Astrocyte of the spinal cord (primary cell): ENCODE measurements around the gene EIF1B.
"Not testable (repeated sequence)": the region's sequence is repeated elsewhere in the genome, so short reads cannot be mapped to it uniquely, and the experiment has no call there.

Experiments used
- DNase-seq: peaks from one replicate; pipeline ENCODE4 v3.0.0; 2011; ENCODE audit warnings: low read depth, low spot score
- H3K4me3 ChIP-seq: 2 replicates; pipeline ENCODE4 v1.5.1; 2011; ENCODE audit warnings: low read depth, mild to moderate bottlenecking, low read length, moderate library complexity
- in situ Hi-C: cut with HindIII; loops from 2 replicates; pipeline ENCODE4 v1.10.0; 2017; ENCODE audit warnings: low sequenced_read_pairs
- TF ChIP-seq, protein P1 (sequence below): IDR thresholded peaks from 2 replicates; pipeline ENCODE4 v1.5.1; 2012; ENCODE audit warnings: low read depth, mild to moderate bottlenecking, low read length, inconsistent platforms

Gene EIF1B

DNA sequence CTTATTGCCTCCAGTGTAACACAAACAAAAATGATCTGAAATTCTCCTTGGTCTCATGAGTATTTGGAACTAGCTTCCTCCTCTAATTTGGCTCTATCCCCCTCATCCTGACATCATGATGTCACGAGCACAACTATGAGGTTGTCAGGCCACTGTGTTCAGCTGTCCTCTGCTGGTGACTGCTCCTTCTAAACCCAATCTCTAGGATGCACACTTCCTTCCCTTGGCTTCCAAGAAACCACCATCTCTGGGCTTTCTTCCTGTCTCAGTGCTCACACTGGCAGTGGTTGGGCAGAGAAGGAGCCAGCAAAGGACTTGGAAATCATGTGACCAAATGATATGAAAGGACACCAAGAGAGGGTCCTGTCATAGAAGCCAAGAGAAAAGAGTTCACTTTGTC lies 30.7 kb upstream of the EIF1B start:
- TF ChIP-seq, protein P1, sequence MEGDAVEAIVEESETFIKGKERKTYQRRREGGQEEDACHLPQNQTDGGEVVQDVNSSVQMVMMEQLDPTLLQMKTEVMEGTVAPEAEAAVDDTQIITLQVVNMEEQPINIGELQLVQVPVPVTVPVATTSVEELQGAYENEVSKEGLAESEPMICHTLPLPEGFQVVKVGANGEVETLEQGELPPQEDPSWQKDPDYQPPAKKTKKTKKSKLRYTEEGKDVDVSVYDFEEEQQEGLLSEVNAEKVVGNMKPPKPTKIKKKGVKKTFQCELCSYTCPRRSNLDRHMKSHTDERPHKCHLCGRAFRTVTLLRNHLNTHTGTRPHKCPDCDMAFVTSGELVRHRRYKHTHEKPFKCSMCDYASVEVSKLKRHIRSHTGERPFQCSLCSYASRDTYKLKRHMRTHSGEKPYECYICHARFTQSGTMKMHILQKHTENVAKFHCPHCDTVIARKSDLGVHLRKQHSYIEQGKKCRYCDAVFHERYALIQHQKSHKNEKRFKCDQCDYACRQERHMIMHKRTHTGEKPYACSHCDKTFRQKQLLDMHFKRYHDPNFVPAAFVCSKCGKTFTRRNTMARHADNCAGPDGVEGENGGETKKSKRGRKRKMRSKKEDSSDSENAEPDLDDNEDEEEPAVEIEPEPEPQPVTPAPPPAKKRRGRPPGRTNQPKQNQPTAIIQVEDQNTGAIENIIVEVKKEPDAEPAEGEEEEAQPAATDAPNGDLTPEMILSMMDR, result no peak
- no peak overlapping the region for H3K4me3 ChIP-seq
- no peak for DNase-seq
- in situ Hi-C loops, result no loop called here

DNA sequence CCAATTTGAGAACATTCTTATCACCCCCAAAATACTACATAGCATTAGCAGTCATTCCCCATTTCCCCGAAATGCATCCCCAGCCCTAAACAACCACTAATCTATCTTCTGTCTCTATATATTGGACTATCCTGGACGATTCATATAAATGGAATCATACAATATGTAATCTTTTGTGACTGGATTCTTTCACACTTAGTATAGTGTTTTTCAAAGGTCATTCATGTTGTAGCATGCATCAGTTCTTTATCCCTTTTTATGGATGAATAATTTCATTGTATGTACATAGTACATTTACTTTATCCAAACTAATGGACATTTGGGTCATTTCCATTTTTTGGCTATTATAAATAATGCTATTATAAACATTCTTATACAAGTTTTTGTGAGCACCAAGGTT lies 27.5 kb upstream of the EIF1B start:
- TF ChIP-seq, protein P1, result no peak
- in situ Hi-C loops, result no loop called here
- no peak overlapping the region for H3K4me3 ChIP-seq
- DNase-seq, result no peak

DNA sequence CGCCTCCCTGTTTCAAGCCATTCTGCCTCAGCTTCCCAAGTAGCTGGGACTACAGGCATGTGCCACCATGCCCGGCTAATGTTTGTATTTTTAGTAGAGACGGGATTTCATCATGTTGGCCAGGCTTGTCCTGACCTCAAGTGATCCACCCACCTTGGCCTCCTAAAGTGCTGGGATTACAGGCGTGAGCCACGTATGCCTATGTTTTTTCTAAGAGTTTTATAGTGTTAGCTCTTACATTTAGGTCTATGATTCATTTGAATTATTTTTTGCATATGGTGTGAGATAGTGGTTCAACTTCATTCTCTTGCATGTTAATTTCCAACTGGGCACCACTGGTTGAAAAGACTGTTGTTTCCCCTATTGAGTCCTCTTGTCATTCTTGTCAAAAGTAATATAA lies 26.4 kb upstream of the EIF1B start:
- DNase-seq, in situ Hi-C loops, H3K4me3 ChIP-seq: not testable (repeated sequence)

DNA sequence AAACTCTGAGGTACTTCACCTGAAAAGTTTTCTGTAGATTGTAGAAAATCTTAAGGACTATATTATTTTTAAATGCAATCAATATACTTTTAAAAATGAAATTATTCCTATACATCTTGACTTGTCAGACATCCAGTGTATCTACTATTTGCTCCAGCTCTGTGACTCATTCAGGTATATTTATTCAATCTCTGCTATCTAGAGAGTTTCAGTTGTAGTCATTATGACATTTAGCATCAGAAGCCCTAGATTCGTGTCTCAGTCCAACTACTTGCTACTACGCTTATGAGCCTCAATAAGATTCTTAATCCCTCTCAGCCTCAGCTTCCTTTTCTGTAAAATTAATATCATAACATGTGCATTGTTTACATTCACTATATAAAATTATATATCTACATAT lies 22.3 kb upstream of the EIF1B start:
- no peak overlapping the region for H3K4me3 ChIP-seq
- DNase-seq, result no peak
- in situ Hi-C loops, result no loop called here
- TF ChIP-seq, protein P1, result no peak

DNA sequence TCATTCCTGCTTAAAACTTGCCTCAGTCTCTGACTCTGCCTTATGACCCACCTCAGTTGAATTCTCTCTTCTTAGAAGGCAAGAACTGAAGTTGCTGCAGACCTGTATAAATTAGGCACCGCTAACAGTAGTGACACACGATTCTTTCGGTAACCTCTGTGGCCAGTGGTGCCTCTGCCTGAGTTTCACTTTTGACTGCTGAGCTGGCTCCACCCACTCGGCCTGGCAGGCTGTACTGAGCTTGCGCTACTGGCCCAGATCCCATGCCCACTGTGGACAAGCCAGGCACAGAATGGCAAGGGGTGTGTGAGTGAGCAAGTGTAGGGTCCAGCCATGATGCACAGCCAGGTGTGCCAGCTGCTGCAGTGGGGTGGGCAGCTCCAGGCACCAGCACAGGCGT lies 19.1 kb upstream of the EIF1B start:
- DNase-seq, result no peak
- in situ Hi-C loops, result no loop called here
- no peak overlapping the region for H3K4me3 ChIP-seq
- TF ChIP-seq, protein P1, result no peak

DNA sequence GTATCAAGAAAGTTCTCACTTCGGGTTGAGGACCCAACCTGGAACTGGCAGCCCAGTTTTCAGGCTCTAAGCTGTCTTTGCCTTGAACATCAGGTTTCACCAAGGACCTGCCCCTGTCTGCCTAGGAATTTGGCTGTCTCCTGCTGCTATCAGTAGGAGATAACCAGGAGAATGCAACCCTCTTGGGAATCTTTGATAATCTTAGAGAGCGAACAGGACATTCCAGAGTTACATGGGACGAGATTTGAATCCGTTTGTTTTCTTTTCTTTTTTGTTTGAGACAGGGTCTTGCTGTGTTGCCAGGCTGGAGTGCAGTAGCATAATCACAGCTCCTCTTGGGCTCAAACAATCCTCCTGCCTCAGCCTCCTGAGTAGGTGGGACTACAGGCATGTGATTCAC lies 18.0 kb upstream of the EIF1B start:
- H3K4me3 ChIP-seq, result no peak overlapping the region
- TF ChIP-seq, protein P1, result no peak
- no peak for DNase-seq
- in situ Hi-C loops, result no loop called here

DNA sequence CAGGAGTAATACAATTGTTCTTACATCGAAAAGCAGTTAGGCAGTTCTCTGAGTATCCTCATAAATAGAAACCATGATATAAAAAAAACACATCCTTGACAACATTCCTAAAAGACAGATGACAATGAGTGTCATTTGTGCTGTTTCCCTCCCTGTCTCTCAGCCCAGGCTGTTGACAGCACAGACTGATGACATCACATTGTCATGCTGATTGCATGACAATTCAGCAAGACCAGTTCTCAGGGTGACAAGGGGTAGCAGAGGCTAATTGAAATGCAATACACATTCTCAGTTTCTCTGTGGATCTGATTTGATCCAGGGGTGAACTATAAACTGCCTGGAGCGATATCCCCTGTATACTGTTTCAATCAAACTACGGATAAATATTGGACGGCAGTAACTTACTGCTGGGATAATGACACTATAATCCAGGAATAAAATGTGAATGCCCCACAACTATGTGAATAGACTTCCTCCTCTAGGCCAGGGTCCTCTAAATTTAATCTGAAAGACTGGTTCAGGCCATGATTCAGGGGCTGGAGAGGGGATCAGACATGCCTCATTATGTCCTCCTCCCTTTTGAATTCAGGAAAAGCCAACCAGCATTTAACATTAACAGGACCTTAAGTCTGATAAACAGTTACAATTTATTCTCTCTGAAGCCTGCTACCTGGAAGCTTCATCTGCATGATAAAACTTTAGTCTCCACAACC lies 16.7 kb upstream of the EIF1B start:
- in situ Hi-C loops, result no loop called here
- TF ChIP-seq, protein P1, result no peak
- no peak for DNase-seq
- no peak overlapping the region for H3K4me3 ChIP-seq
